ENCODE results near the gene DUSP7.

DUSP7 gene

GRCh38 chr3:52085681-52086282 lies 29.4 kb upstream of the DUSP7 start:
- DNase-seq: peak; percentile 12

GRCh38 chr3:52084954-52085680 lies 28.7 kb upstream of the DUSP7 start:
- DNase-seq: no peak

- no peak for DNase-seq
Measured at GRCh38 chr3:52084216-52084945, 28.0 kb upstream of the DUSP7 start.

- no peak for DNase-seq
Measured at GRCh38 chr3:52083556-52084087, 27.3 kb upstream of the DUSP7 start.

- DNase-seq: no peak
Measured at GRCh38 chr3:52082951-52083350, 26.6 kb upstream of the DUSP7 start.

GRCh38 chr3:52080830-52081719 lies 24.7 kb upstream of the DUSP7 start:
- no peak for DNase-seq

- DNase-seq: no peak
Measured at GRCh38 chr3:52079958-52080357, 23.6 kb upstream of the DUSP7 start.

GRCh38 chr3:52078781-52079560 lies 22.6 kb upstream of the DUSP7 start:
- no peak for DNase-seq

GRCh38 chr3:52077925-52078324 lies 21.6 kb upstream of the DUSP7 start:
- DNase-seq: peak; percentile 16

GRCh38 chr3:52076896-52077780 lies 20.8 kb upstream of the DUSP7 start:
- DNase-seq: no peak

- DNase-seq: no peak
Measured at GRCh38 chr3:52073490-52073889, 17.1 kb upstream of the DUSP7 start.

GRCh38 chr3:52072471-52072870 lies 16.1 kb upstream of the DUSP7 start:
- no peak for DNase-seq

- no peak for DNase-seq
Measured at GRCh38 chr3:52072020-52072419, 15.6 kb upstream of the DUSP7 start.

- DNase-seq: no peak
Measured at GRCh38 chr3:52070724-52071621, 14.6 kb upstream of the DUSP7 start.

- DNase-seq: no peak
Measured at GRCh38 chr3:52069855-52070254, 13.5 kb upstream of the DUSP7 start.

- DNase-seq: no peak
Measured at GRCh38 chr3:52069135-52069534, 12.8 kb upstream of the DUSP7 start.

GRCh38 chr3:52068730-52069129 lies 12.4 kb upstream of the DUSP7 start:
- DNase-seq: no peak

- no peak for DNase-seq
Measured at GRCh38 chr3:52068055-52068571, 11.7 kb upstream of the DUSP7 start.

- no peak for DNase-seq
Measured at GRCh38 chr3:52067526-52067925, 11.2 kb upstream of the DUSP7 start.

GRCh38 chr3:52067046-52067445 lies 10.7 kb upstream of the DUSP7 start:
- DNase-seq: no peak
